GM12878 (cell line): ENCODE data around the gene PITRM1. TPM values are rescaled to one million over a fixed set of nuclear protein-coding genes. Genes with fewer than 3 reads are reported as not detected.

Experiments
- ATAC-seq: fragments of 200-7000 bp; cut with Tn5 transposase; 3 replicates; pipeline ENCODE4 v1.9.1; 2020; ENCODE audit warnings: mild to moderate bottlenecking, moderate library complexity
- BruUV-seq: library from RNA; stranded (reverse); fragments of 400-500 nt; replicated peaks from 2 replicates; lab custom pipeline; 2021; lab: Mats Ljungman, UMichigan
- CTCF ChIA-PET: fragments of 300-600 bp; sonication (Branson Sonifier 250); formaldehyde crosslinking; extraction: SDS; loops from one replicate; lab custom pipeline; 2021; ENCODE audit warnings: inconsistent platforms; lab: Yijun Ruan, JAX
- POLR2A ChIA-PET: fragments of 350-600 bp; formaldehyde crosslinking; extraction: SDS; loops from one replicate; lab custom pipeline; 2021; ENCODE audit warnings: inconsistent platforms; lab: Charles Lee
- RAD21 ChIA-PET: fragments of 300-600 bp; sonication (Branson Sonifier 250); formaldehyde crosslinking; loops from one replicate; lab custom pipeline; 2023; ENCODE audit warnings: antibody characterized with exemption; ENCODE audit not compliant: unreplicated experiment; lab: Charles Lee
- SMC1A ChIA-PET: fragments of 300-600 bp; sonication (Branson Sonifier 250); formaldehyde crosslinking; loops from one replicate; lab custom pipeline; 2023; ENCODE audit not compliant: unreplicated experiment, uncharacterized antibody; lab: Charles Lee
- DNase-seq: peaks from one replicate; pipeline ENCODE4 v3.0.0-alpha.2; 2011; ENCODE audit warnings: low read depth, low spot score
- FAIRE-seq: peaks from 3 replicates; lab custom pipeline; 2011; peaks lifted over from hg19 to GRCh38; lab: Jason Lieb, UNC
- H2AFZ ChIP-seq: 2 replicates; pipeline ENCODE4 v1.6.0; 2011; ENCODE audit warnings: low read depth, low read length, control low read depth; ENCODE audit not compliant: control insufficient read depth
- H3K27ac ChIP-seq: 2 replicates; pipeline ENCODE4 v1.5.1; 2011; ENCODE audit warnings: control low read depth; ENCODE audit not compliant: control insufficient read depth, insufficient read depth
- H3K27me3 ChIP-seq, 2 experiments: replicated peaks in 1 of 2; 2 replicates each; pipeline versions ENCODE4 v1.6.0 to v1.6.1; 2011; ENCODE audit warnings: low read length in 1 of 2; ENCODE audit not compliant: control insufficient read depth in 2 of 2, insufficient read depth in 2 of 2
- H3K36me3 ChIP-seq, 2 experiments: 2 replicates each; pipeline ENCODE4 v1.5.1; 2011; ENCODE audit warnings: low read length in 1 of 2; ENCODE audit not compliant: control insufficient read depth in 2 of 2, insufficient read depth in 2 of 2
- H3K4me1 ChIP-seq: 2 replicates; pipeline ENCODE4 v1.6.1; 2011; ENCODE audit warnings: mild to moderate bottlenecking, low read length, moderate library complexity, mixed read lengths; ENCODE audit not compliant: control insufficient read depth, insufficient read depth
- H3K4me2 ChIP-seq: 2 replicates; pipeline ENCODE4 v1.6.0; 2011; ENCODE audit warnings: control low read depth; ENCODE audit not compliant: control insufficient read depth, insufficient read depth
- H3K4me3 ChIP-seq: fragments of 200-600 bp; sonication (generic); 2 replicates; pipeline ENCODE4 v1.5.1; 2016
- H3K79me2 ChIP-seq: 2 replicates; pipeline ENCODE4 v1.6.0; 2011; ENCODE audit warnings: low read length; ENCODE audit not compliant: control insufficient read depth, insufficient read depth
- H3K9ac ChIP-seq: 2 replicates; pipeline ENCODE4 v1.8.0; 2011; ENCODE audit warnings: low read length, control low read depth, mixed read lengths; ENCODE audit not compliant: control insufficient read depth, insufficient read depth
- H3K9me3 ChIP-seq: replicated peaks from 3 replicates; pipeline ENCODE4 v1.5.1; 2011; ENCODE audit warnings: mild to moderate bottlenecking, low read length; ENCODE audit not compliant: control insufficient read depth, insufficient read depth
- H4K20me1 ChIP-seq: 2 replicates; pipeline ENCODE4 v1.6.0; 2011; ENCODE audit not compliant: control insufficient read depth, insufficient read depth
- GATAD2B ChIP-seq: fragments of 450-650 bp; conservative IDR thresholded peaks from 2 replicates; pipeline ENCODE4 v1.6.1; 2017; ENCODE audit warnings: low read depth, mild to moderate bottlenecking, moderate library complexity
- HCFC1 ChIP-seq: fragments of 150-350 bp; IDR thresholded peaks from 2 replicates; pipeline ENCODE4 v1.6.1; 2014; ENCODE audit warnings: low read length
- NFYA ChIP-seq: IDR thresholded peaks from 2 replicates; pipeline ENCODE4 v1.6.1; 2011; ENCODE audit warnings: low read depth, mild to moderate bottlenecking, low read length, improper control_type of control experiment, borderline replicate concordance
- NR2C1 ChIP-seq: fragments of 450-650 bp; IDR thresholded peaks from 2 replicates; pipeline ENCODE4 v1.6.1; 2017; ENCODE audit warnings: antibody characterized with exemption, mild to moderate bottlenecking, moderate library complexity
- PAX5 ChIP-seq: IDR thresholded peaks from 2 replicates; pipeline ENCODE4 v1.6.1; 2011; ENCODE audit warnings: low read depth, low read length, borderline replicate concordance
- PBX3 ChIP-seq: IDR thresholded peaks from 2 replicates; pipeline ENCODE4 v1.6.1; 2011; ENCODE audit warnings: mild to moderate bottlenecking, low read depth, low read length, moderate library complexity; ENCODE audit not compliant: insufficient replicate concordance
- RAD21 ChIP-seq: IDR thresholded peaks from 2 replicates; pipeline ENCODE4 v1.6.1; 2011; ENCODE audit warnings: mild to moderate bottlenecking, low read depth, low read length, moderate library complexity; ENCODE audit not compliant: insufficient read depth
- RFX5 ChIP-seq: IDR thresholded peaks from 2 replicates; pipeline ENCODE4 v1.6.1; 2011; ENCODE audit warnings: low read depth, low read length, improper control_type of control experiment
- SIX5 ChIP-seq: IDR thresholded peaks from 2 replicates; pipeline ENCODE4 v1.6.1; 2011; ENCODE audit warnings: mild to moderate bottlenecking, low read depth, low read length, moderate library complexity; ENCODE audit not compliant: severe bottlenecking
- SKIL ChIP-seq: fragments of 450-650 bp; IDR thresholded peaks from 2 replicates; pipeline ENCODE4 v1.6.1; 2017; ENCODE audit warnings: mild to moderate bottlenecking, low read depth, inconsistent platforms; ENCODE audit not compliant: poor library complexity, severe bottlenecking
- SMAD5 ChIP-seq: IDR thresholded peaks from 2 replicates; pipeline ENCODE4 v1.6.1; 2016; ENCODE audit warnings: antibody characterized with exemption, low read depth
- USF2 ChIP-seq: IDR thresholded peaks from 2 replicates; pipeline ENCODE4 v1.6.1; 2011; ENCODE audit warnings: low read depth, low read length, improper control_type of control experiment, borderline replicate concordance
- ZBTB40 ChIP-seq: fragments of 450-650 bp; IDR thresholded peaks from 2 replicates; pipeline ENCODE4 v1.6.1; 2016; ENCODE audit warnings: mild to moderate bottlenecking, moderate library complexity, borderline replicate concordance
- WGBS: methylation state at CpG from one replicate; pipeline ENCODE4 v1.1.6; 2016; ENCODE audit warnings: low lambda C conversion rate; ENCODE audit not compliant: insufficient replicate concordance, insufficient coverage; ENCODE audit errors: missing lambda C conversion rate; 5-methylcytosine and 5-hydroxymethylcytosine counted together
- in situ Hi-C: fragments of 300-500 bp; cut with MboI; formaldehyde crosslinking; loops from 9 replicates; pipeline ENCODE4 v1.14.3; 2018; ENCODE audit warnings: mixed read lengths
- intact Hi-C: fragments of 100-400 bp; cut with micrococcal nuclease; formaldehyde crosslinking; loops from one replicate; pipeline ENCODE4 v1.14.2; 2022; ENCODE audit not compliant: unreplicated experiment
- polyA plus RNA-seq, 11 experiments: library from polyadenylated mRNA; depleted of rRNA in 4 of 11; unstranded in 6 of 11; stranded (reverse) in 5 of 11; fragments of >200 nt; fragmentation: Nextera tagmentation in 4 of 11; fragmentation: Illumina TruSeq in 1 of 11; extraction: Ambion mirVana in 4 of 11; extraction: Trizol in 1 of 11; gene quantifications; 1 replicate in 1 of 11; 2 replicates in 10 of 11; pipeline versions ENCODE4 v1.2.1 to v1.2.3, GENCODE V29; 2011 to 2016; ENCODE audit warnings: inconsistent platforms in 2 of 11, missing spikeins in 2 of 11, low read depth in 1 of 11
- total RNA-seq, 4 experiments: library from RNA; depleted of rRNA in 3 of 4; stranded (reverse); fragments of >200 nt in 3 of 4; fragmentation: Illumina TruSeq in 1 of 4; extraction: Trizol in 1 of 4; gene quantifications; 2 replicates each; pipeline versions ENCODE4 v1.2.1 to v1.2.3, GENCODE V29; 2013 to 2021

The PITRM1 gene
- total and polyA plus RNA-seq, 10 of the 15 experiments (the other 5 are each of a cell fraction or from before 2014, with no cell fraction given), result 15.5 to 53.0 (median 45.0) TPM

- TF ChIP-seq RAD21 (no peak), RFX5 (no peak), PBX3 (no peak)
These were observed 26.3 kb upstream of the PITRM1 start (continued) for GRCh38 chr10:3198900-3199299.

- peak; percentile 24 for DNase-seq
- Histone ChIP-seq H3K9me3 (no peaks in the 10 kb centered on the region), H3K27ac (no peak overlapping the region), H3K27me3 (peaks cover 1 to 12% of the 10 kb centered on the region in 2 experiments; a peak in 3 of 4 replicates), H3K36me3 (no peaks in the 10 kb centered on the region), H3K79me2 (no peaks in the 10 kb centered on the region), H4K20me1 (no peaks in the 10 kb centered on the region; the same call in 1 of the 2 replicates), H3K9ac (no peak overlapping the region), H2AFZ (no peak overlapping the region), H3K4me2 (no peak overlapping the region), H3K4me1 (no peaks in the 10 kb centered on the region), H3K4me3 (no peak overlapping the region)
- BruUV-seq, result no TSS peak
- ChIA-PET SMC1A (interaction anchor here (0.6 to 1.6 kb wide), 6 partner anchors 14 to 1460 kb away, joined by 3 to 4 read pairs (median 3); no protein-coding TSS in a partner anchor), RAD21 (interaction anchor here (1.1 to 1.2 kb wide), 2 partner anchors 584 to 1569 kb away, joined by 3 to 9 read pairs; no protein-coding TSS in a partner anchor), POLR2A (interaction anchor here (0.6 kb wide), 1 partner anchor 46 kb away, joined by 3 read pairs; no protein-coding TSS in a partner anchor), CTCF (interaction anchor here (0.7 to 2.1 kb wide), 8 partner anchors 8 to 1569 kb away, joined by 3 to 13 read pairs (median 3); no protein-coding TSS in a partner anchor)
- in situ Hi-C loops (loop anchor here (10.0 kb wide), 1 partner anchor 1457 kb away; no protein-coding TSS in a partner anchor), intact Hi-C loops (loop anchor here (1.0 kb wide), 1 partner anchor 1459 kb away; no protein-coding TSS in a partner anchor)
- peak; percentile 44 for FAIRE-seq
- WGBS, result 2% methylated on average over 27 of the region's 27 CpGs
- peak; percentile 90 for ATAC-seq
- no peak for TF ChIP-seq NR2C1
- no peak for TF ChIP-seq HCFC1
- no peak for TF ChIP-seq NFYA
- no peak for TF ChIP-seq SMAD5
- TF ChIP-seq ZBTB40, result no peak
- TF ChIP-seq GATAD2B, result no peak
- peak; percentile 79 for TF ChIP-seq SKIL
- no peak for TF ChIP-seq USF2
- no peak for TF ChIP-seq SIX5
- TF ChIP-seq PAX5, result peak; percentile 84
These were observed 24.9 kb upstream of the PITRM1 start for GRCh38 chr10:3197348-3198003.
